ENCODE data around the gene FOXD1. TPM values are rescaled to one million over a fixed set of nuclear protein-coding genes. Genes with fewer than 3 reads are reported as not detected.
A peak's percentile ranks its signal among the peaks of the same experiment; 100 is the strongest.

Gene FOXD1
- total and polyA plus RNA-seq, 2 of the 8 experiments (the other 6 are each of a cell fraction or from before 2014, with no cell fraction given), result 0.11 to 1.1 TPM

DNA sequence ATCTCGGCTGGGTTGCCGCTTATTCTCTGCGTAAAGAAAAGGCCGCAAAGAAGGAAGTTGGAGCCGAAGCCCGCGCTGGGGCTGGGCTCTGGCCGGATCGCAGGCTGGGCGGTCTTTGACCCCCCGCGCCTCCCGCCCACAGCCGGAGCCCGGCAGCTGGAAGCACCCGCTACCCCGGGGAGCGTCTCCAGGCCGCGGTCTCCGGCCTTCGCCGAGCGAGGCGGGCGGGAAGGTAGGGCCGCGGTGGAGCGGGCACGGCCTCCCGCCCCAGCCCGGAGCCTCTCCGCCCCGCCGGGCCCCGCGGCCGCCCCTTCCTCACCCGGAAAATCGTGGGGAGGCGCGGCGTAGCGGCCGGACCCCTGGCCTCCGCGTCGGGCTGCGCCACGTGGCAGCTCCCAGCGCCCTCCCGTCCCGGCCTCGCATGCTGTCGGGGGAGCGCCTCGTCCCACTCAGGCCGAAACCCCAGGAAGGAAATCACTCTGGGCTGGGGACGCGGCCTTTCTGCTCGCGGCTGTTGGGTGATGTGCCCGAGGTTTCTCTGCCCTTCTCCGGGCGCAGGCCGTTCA, 12.0 kb downstream of the FOXD1 start (continued):
- TF ChIP-seq HDAC2 (IDR thresholded peaks at IDR 0.05; ENCODE audit: borderline replicate concordance in 1 of 2, low read depth in 2 of 2, low read length in 2 of 2) (no peak), CBX5 (IDR thresholded peaks at IDR 0.05; ENCODE audit: low read depth, low read length) (no peak), POLR2A (IDR thresholded peaks at IDR 0.05; ENCODE audit: control extremely low read depth in 1 of 2, low read depth in 2 of 2, low read length in 2 of 2) (no peak), RBBP5 (IDR thresholded peaks at IDR 0.05; ENCODE audit: borderline replicate concordance, low read depth, low read length) (no peak), BRCA1 (IDR thresholded peaks at IDR 0.05; ENCODE audit: low read depth, low read length) (no peak), SIX5 (IDR thresholded peaks at IDR 0.05; ENCODE audit: low read depth, low read length) (no peak), SUZ12 (IDR thresholded peaks at IDR 0.05; ENCODE audit: low read length) (peak; percentile 92), RNF2 (IDR thresholded peaks at IDR 0.05; ENCODE audit: borderline replicate concordance, low read depth, low read length, missing control alignments, poor library complexity, severe bottlenecking) (no peak), GTF2F1 (IDR thresholded peaks at IDR 0.05; ENCODE audit: borderline replicate concordance, low read depth, low read length) (no peak), TCF12 (IDR thresholded peaks at IDR 0.05; ENCODE audit: low read depth, low read length) (0 out of 2 replicates have a peak, but pooled peaks have one; percentile 1), SRF (IDR thresholded peaks at IDR 0.05; ENCODE audit: low read depth, low read length) (no peak), TEAD4 (IDR thresholded peaks at IDR 0.05; ENCODE audit: low read depth, low read length) (no peak), ASH2L (IDR thresholded peaks at IDR 0.05; ENCODE audit: low read length) (peak; percentile 2), CTBP2 (IDR thresholded peaks at IDR 0.05; ENCODE audit: borderline replicate concordance, insufficient read depth, insufficient read length, low read length) (peak; percentile 84), USF2 (IDR thresholded peaks at IDR 0.05; ENCODE audit: low read length) (no peak), YY1 (IDR thresholded peaks at IDR 0.05; ENCODE audit: low read depth, low read length) (no peak), KDM5A (IDR thresholded peaks at IDR 0.05; ENCODE audit: low read length) (no peak), CEBPB (IDR thresholded peaks at IDR 0.05; ENCODE audit: low read depth, low read length) (no peak), SP1 (IDR thresholded peaks at IDR 0.05; ENCODE audit: low read depth, low read length) (no peak), GABPA (IDR thresholded peaks at IDR 0.05; ENCODE audit: borderline replicate concordance, insufficient read depth, low read length) (no peak), RAD21 (IDR thresholded peaks at IDR 0.05 in 1 of 2, conservative IDR thresholded peaks at IDR 0.05 in 1 of 2; ENCODE audit: low read depth in 2 of 2, low read length in 2 of 2) (no peak), SP2 (IDR thresholded peaks at IDR 0.05; ENCODE audit: low read length) (no peak), CREB1 (IDR thresholded peaks at IDR 0.05) (no peak), NANOG (IDR thresholded peaks at IDR 0.05; ENCODE audit: insufficient read depth, low read depth, low read length, poor library complexity, severe bottlenecking) (no peak)
- TF ChIP-seq, protein P1, sequence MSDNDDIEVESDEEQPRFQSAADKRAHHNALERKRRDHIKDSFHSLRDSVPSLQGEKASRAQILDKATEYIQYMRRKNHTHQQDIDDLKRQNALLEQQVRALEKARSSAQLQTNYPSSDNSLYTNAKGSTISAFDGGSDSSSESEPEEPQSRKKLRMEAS (IDR thresholded peaks at IDR 0.05), result peak; percentile 89

All from H1 (cell line).